HG03280 (cell line): ENCODE results near the gene LGALS1.

Experiments
- ATAC-seq: cut with Tn5 transposase; IDR thresholded peaks from one replicate; pipeline ENCODE4 v1.9.1; 2021; ENCODE audit warnings: mild to moderate bottlenecking, moderate library complexity; ENCODE audit not compliant: unreplicated experiment

Gene LGALS1

DNA sequence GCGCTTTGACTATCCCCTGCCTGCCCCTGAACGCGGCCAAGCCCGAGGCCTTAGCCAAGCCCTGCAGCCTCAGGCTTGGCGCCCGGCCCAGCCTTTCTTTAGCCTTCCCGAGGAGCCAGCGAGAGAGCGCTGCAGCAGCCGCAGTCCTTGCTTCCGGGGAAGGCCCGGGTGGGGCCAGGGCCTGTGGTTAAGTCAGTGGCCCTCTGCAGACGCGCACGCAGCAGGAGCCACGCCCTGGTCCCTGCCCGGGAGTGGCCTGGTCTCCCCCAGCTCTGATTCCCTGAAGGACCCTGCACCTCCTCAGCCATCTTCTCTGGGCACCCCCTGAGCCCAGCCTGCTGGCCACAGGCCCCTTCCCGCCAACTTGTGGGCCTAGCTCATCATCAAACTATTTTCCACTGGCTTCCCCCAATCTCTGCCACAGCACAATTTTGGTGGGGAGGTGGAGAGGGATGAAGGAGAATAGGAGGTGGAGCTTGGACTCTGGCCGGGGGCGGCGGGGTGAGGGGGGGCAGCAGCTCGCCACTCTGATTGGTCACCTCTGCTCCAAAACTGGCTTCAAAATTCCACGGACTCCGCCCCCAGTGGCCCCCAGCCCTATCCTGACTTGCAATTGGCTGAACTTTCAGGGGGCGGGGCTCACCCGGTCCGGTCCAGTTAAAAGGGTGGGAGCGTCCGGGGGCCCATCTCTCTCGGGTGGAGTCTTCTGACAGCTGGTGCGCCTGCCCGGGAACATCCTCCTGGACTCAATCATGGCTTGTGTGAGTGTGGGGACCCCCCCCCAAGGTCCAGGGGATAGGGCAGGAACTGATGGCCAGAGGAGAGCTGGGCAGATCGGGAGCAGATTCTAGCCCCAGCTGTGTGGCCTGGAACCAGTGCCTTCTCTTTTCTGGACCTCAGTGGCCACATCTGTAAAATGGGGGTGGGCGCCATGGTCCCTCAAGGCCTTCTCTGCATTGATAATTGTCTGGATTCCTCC, at the start of gene LGALS1:
TSS of gene LGALS1 (plus strand) at position 686 of the 979 bp plus-strand sequence. CDS start at position 753, 67 bp downstream.
- ATAC-seq: peak; percentile 51

DNA sequence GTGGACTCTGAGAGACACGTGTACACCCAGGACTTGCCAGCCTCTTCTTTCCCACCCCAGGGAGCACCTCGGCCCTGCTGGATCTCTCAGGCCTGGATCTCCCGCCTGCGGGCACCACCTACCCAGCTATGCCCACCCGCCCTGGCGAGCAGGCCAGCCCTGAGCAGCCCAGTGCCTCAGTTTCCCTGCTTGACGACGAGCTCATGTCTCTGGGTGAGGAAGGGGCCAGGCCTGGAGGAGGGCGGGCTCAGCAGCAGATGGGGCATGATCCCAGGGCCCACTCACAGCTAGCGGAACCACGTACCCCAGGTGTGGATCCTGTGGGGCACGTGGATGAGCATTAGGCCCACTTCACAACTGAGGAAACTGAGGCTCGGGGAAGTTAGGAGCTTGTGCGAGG, 49.7 kb upstream of the LGALS1 start:
- no peak for ATAC-seq

DNA sequence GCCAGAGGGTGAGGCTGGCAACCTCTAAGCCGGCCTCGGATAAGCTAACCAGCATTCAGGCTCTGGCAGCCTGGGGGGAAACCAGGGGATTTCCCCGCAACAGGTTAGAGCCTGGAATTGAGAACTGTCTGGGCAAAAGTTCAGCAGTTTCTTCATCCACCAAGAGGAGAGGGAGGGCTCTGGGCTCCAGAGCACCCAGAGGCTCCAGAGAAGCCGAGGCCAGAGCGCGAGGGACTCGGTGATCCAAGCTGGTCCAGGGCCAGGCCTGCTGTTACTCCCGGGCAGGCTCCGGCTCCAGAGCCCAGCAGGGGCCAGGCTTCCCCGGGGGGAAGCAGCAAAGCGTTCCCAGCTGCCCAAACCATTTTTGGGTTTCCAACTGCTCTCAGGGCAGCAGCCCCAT, 49.3 kb upstream of the LGALS1 start:
- ATAC-seq: no peak

DNA sequence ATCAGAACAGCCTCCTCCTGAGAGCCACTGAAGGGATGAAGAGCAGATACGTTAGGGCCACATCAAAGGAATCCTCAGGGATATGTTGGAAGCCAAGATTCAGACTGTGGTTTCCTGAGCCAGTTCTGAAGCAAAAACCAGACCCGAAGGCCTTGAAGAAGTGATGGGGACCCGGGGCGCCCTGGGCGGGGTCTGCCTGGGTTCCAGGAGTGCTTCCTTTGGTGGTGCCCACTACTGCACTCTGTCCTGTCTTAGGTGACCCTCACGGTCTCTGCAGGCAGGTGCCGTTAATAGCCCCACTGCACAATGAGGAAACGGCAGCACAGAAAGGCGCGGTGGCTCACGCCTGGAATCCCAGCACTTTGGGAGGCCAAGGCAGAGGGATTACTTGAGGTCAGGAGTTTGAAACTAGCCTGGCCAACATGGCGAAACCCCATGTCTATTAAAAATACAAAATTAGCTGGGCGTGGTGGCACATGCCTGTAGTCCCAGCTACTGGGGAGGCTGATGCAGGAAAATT, 48.8 kb upstream of the LGALS1 start:
- ATAC-seq: no peak

DNA sequence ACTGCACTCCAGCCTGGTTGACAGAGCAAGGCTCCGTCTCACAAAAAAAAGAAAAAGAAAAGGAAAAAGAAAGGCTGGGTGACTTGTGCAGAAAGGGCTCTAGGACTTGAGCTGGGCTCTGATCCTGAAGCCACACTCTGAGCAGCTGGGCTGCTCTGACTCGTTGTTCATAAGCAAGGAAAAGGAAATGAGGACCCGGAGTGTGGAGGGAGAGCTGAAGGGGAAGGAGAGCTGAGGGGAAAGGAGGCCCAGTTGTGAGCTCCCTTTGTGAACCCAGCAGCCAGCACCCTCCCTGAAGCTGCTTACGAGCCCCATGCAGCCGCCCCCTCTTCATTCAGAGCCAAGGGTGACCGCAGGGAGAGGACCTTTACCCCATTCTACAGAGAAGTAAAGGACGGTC, 48.3 kb upstream of the LGALS1 start:
- no peak for ATAC-seq

DNA sequence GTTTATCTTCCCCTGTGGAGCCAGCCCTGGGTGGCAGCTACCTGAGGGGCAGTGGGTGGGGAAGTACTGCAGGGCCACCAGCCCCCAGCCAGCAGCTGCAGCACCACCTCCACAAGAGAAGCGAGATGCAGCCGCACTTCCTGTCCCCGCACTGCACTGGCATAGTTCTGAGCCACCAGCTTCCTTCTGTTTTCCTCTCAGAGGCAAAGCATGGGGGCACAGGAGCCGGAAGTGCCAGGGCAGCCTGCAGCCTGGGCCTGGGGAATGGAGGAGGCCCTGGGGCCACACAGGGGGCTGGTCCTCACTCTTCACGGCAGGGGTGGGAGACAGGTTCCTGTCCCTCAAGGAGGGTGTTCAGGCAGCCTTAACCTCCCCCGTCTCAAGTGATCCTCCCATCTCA, 47.9 kb upstream of the LGALS1 start:
- ATAC-seq: no peak

DNA sequence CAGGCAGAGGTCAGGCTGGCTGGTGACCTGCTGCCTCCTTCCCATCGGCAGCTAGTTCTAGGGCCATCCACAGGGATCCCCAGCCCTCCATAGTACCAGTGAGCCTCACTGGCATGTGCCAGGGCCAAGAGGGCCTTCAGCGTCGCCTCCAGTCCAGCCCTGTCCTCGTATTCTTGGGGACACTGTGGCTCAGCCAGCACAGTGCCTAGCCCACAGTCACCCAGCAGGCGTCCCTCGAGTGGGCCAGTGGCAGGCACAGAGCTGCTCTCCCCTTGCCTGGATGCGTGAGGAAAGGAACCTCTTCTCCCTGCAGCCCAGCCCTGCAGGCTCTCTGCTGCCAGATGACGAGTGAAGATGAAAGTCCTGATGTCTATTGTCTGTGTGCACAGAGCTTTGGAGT, 46.6 kb upstream of the LGALS1 start:
- ATAC-seq: no peak

DNA sequence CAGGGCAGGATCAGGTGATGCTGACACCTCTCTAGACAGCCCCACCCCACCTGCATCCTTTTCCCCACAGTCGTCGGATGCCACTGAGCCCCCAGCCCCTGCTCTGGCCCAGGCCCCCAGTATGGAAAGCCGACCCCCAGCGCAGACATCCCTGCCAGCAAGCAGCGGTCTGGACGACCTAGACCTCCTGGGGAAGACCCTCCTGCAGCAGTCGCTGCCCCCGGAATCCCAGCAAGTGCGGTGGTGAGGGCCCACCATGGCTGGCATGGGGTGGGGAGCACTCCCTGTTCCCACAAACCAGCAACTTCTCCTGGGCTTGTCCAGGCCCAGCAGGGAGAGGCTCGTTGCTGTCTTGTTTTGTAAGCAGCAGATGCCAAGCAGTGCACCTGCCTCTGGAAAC, 45.5 kb upstream of the LGALS1 start:
- ATAC-seq: no peak

DNA sequence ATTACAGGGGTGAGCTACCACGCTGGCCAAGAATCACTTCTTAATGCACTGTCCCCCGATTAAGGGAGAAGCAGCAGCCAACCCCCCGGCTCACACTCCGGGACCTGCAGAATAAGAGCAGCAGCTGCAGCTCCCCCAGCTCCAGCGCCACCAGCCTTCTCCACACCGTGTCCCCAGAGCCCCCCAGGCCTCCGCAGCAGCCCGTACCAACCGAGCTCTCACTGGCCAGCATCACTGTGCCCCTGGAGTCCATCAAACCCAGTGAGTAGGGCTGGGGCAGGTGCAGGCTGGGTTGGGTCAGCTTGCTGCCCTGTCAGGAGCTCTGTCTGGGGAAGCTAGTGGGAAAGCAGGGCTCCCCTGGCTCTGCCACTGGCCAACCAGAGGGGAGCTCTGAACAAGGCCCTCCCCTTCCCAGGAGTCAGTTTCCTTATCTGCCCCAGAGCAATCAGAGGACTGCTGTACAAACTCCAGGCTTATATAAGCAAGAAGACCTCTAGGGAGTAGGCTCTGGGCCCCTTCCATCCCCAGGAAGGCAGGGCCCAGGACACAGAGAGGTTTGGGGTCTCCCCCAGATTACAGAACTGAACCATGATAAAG, 44.5 kb upstream of the LGALS1 start:
- ATAC-seq: no peak

DNA sequence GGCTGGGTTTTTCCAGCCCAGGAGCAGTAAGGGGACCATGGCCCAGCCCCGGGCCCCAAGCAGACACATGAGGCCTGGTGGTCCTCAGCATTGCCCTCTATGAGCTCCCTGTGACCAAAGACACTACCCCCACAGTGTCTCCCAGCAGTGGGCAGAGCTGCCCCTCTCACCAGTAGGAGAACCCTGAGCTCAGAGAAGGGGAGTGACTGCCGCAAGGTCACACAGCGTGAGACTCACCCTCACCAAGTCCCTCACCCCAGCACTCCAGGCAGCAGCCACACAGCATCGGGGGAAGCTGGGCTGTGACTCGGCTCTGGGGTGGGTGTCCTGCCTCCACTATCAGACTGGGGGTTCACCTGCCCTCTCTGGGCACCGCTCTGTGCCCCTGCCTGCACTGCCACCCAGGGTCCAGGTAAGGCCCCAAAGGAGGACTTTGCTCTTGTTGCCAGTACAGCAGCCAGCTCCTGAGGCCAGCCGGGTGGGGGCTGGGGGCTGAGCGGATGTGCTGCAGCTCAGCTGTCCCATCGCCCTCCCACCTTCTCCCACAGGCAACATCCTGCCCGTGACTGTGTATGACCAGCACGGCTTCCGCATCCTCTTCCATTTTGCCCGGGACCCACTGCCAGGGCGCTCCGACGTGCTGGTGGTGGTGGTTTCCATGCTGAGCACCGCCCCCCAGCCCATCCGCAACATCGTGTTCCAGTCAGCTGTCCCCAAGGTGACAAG, 43.8 kb upstream of the LGALS1 start:
- ATAC-seq: no peak

DNA sequence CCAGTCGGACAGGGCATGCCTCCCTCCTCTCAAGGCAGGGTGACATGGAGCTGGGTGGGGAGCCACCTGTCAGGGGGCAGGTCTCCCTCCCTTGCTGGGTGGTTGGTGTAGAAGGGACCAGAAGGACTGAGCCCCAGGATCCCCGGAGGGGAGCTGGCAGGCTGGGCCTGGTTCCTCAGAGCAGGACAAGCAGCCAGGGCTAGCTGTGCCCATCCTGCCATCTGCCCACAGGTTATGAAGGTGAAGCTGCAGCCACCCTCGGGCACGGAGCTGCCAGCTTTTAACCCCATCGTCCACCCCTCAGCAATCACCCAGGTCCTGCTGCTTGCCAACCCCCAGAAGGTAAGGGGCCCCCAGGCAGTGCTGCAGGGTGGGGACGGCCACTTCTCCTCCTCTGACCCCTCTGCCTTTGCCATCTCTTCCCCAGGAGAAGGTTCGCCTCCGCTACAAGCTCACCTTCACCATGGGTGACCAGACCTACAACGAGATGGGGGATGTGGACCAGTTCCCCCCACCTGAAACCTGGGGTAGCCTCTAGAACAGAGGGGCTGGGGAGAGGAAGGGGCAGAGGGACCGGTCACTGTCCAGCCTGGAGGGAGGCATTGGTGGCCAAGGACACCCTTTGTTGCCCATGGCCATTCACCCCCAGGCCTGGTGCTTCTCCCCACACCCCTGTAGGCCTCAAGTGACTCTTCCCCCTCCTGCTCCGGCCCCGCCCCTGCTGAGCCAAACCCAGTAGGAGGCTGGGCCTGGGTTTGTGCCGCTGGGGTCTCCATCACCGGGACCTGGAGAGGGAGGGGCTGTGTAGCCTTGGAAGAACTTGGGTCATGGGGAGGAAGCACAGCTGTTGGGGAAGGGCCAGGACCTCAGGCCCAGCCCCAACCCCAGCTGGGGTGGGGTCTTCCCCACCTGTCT, 43.0 kb upstream of the LGALS1 start:
- ATAC-seq: peak; percentile 6

DNA sequence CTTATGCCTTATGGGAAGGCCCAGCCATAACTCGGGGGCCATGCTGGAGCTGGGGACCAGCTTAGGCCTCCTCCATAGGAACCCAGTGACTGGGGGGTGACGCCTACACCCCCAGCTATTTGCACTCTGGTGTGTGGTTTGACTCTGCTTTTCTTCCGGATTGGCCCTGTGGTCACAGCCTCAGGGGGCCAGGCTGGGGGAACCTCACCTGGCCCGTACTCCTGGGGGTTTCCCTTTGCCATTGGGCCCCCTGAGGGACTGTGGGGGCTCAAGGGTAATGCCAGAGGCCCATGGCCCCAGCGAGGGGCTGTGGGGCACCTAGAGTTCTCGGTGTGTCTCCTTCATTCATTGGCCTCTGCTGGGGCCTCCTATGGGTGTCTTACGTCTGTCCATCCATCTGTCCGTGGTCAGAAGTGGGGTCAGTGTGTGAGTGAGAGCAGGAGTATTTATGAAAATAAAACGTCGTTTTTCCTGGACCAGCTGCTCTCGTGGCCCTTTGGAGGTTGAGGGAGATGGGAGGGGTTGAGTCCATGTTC, 42.3 kb upstream of the LGALS1 start:
- peak; percentile 40 for ATAC-seq

DNA sequence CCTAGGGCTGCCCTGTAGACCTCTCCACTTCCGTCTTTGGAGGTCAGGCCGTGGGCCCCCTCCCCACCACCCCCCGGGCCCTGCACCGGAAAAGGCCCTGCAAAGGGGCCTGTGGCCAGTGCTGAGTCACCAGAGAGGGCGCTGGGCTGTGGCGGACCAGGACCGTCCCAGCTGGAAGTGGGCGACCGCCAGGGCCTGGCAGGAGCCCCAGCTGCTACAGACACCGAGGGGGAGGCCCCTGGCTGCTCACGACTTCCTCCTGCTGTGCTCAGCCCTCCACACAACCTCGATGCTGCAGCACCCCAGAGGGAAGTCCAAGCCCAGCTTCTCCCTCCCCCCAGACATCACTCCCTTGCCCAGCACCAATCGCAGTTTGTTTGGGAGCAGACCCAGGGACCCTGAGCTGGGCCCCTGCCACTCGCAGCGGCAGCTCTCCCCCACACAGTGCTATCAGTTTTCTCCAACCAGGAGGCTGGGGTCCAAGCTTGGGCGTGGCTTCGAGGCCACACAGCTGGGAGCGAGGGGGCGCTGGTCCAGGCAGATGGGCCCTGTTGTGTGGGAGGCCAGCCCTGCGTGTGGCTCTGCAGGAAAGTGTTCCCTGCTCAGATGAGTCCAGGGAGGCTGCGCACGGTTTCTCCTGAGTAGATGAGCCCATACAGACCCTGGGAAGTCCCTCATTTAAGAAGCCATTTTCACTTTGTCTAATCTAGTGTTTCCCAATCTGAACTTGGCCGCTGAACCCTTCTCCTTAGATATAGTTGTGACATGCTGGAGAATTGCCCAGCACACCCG, 41.6 kb upstream of the LGALS1 start:
- peak; percentile 43 for ATAC-seq

DNA sequence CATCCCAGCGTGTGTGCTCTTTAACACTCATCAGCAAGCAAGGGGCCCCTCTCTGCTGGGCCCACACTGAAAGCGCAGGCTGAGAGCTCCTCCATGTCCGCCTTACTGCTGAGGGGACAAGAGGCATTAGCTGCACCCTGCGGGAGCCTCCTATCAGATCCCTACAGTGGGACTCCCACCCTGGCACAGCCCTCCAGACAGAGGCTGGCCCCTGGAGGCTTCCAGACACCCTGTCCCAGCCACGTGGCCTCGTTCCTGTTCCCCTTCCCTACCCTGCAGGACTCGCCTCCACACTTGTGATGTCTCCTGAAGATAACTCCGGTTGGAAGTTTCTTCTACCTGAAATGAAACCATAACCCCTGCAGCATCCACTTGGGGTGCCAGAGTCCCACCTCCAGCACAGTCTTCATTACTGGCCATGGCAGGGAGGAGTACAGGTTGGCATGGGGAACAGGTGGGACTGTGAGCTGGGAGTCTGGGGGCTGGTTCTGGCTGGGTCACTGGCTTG, 41.0 kb upstream of the LGALS1 start:
- ATAC-seq: no peak

DNA sequence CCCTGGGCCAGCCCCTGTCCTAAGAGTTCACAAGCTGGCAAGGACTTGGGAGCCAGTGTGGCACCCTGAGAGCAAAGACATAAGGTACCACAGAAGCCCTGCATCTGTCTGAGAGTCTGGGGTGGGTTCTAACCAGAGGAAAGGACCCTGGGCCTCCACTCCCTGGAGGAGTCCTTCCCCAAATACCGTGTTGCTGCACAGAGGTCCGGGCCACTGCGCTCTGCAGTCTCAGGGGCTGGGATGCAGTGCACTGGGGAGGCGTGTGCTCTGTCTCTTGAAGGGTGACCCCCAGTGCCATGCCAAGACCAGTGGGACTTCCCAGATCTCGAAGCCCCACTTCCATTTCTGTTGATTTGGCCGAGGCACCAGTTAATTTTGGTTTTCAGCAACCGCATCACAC, 40.3 kb upstream of the LGALS1 start:
- ATAC-seq: no peak

DNA sequence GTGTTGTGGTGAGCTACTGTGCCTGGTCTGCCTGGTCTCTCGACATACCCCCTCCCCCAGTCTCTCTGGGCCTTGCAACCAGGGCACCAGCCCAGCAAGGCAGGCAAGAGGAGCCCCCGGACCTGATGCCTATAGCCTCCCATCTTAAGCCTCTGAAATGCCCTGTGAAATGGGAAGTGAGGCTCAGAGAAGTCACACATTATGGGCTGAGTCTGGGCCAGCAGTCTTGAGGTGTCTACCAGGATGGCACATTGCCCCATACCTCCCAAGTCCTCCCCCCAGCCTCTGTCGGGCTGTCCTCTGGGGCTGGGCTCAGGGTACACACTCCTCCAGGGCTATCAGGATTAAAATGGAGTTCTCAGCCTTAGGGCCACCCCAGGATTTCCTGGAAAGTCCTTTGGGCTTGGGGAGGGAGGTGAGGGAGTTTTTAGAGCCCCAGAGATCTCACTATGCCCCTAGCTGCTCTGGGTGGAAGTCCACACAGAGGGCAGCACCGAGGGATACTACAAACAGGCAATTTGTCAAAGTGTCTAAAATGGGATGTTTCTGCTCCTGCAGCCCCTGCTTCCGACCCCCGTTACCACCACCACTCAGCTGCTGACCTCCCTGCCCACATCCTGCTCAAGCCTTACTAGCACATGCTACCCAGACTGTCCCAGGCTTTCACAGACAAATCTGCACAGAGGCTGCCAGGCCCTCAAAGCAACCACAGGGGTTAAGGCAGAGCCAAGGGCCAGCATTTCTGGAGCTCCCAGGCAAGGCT, 39.1 kb upstream of the LGALS1 start:
- ATAC-seq: no peak

DNA sequence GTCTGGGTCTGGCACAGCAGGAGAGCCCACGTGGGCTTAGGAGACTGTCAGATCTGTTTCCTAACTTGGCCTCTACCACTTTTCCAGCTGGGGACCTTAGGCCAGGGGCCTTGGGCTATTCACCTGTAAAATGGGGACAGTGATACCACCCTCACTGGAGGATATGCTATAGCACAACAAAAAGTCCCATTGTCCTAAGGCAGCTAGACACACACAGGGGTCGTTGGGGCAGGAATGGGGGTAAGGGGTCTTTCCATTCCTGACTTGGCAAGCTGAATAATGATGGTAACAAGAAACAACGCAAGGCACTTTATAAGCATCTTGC, 38.5 kb upstream of the LGALS1 start:
- no peak for ATAC-seq

DNA sequence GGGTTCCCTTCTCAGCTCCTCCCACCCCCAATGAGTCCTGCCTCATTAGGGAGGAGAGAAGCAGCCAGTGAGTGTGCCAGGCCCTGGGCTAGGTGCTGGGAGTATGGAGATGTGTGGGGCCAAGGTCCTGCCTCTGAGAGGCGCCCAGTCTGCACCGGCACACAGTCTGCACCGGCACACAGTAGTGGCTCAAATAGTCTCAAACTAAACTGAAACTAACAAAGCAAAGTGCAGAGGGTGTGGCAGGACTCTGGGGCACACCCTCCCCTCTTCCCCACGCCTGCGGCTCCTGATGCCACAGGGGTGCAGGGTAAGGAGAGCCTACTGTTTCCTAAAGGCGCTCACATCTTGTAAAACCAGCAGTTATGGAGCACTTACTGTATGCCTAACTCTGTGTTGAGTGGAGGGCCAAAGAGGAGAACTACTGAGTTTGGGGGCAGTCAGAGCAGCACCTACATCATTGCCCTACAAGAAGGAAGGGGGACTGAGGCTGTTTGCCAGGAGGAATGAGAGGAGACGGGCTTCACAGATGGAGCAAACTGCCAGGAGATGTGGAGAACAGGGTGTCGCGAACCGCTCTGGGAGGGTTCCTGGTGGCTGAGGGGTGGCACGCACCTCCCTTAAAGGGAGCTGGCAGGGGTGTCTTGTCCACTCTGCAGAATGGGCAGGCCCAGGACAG, 36.9 kb upstream of the LGALS1 start:
- ATAC-seq: no peak
